GM12892 (cell line): ENCODE data around the gene KCNC4.

Experiments used
- POLR2AphosphoS5 ChIP-seq: IDR thresholded peaks from 2 replicates; pipeline ENCODE4 v1.6.1; 2011; ENCODE audit warnings: low read depth, low read length, control low read depth
- TAF1 ChIP-seq: IDR thresholded peaks from 2 replicates; pipeline ENCODE4 v1.6.1; 2011; ENCODE audit warnings: low read depth, mild to moderate bottlenecking, control low read depth, low read length, borderline replicate concordance

DNA sequence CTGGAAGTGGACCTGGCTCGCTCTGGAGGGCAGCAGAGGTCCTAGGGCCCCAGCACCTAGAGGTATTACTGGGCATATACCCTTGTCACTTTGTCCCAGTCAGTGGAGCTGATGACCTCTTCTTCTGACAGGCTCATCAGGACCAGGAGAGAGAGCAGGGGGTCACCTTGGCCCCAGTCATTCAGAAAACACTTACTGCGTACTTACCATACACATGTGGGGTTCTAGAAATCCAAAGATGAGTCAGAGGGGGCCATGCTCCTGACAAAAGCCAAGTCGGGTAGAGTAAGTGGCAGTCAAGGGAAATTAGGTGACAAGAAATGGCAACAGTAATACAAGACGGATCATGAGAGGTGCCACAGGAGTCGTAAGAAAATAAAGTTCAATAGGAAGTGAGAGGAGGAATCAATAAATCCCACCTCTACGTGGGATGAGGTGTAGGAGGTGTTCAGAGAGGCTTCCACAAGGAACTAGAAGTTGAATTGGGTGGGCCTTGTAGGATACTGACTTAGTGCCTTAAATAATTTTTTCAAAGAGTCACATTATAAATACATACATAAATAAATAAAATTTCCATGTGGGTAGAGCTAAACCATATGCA is 6.8 kb downstream of the KCNC4 start:
- TF ChIP-seq TAF1 (no peak), POLR2AphosphoS5 (no peak)
